Measurements from ENCODE around the gene ATP13A3.

Gene ATP13A3

DNA sequence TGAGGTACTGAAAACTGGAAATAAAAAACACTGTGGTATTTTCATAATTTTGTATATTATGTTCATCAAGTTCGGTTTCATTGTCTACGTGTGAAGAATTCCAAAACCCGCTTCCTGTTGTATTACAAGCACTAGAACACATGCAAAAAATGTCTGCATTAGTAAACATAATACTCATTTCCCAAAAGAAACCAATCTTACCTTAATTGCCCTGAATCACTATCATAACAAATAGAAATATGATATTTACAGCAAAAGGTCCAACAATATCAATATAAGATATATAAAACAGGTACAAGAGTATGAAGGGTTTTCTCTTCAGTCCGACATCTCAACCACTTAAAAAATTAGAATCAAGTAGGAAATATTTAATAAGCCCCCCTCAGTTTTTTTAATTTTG, 61.4 kb downstream of the ATP13A3 start:
- POLR2A ChIA-PET: no interaction called here

GRCh38 chr3:194424953-194425352, 61.8 kb downstream of the ATP13A3 start:
- TF ChIP-seq FOXA1 (IDR thresholded peaks at IDR 0.05) (no peak), FOXM1 (IDR thresholded peaks at IDR 0.05; ENCODE audit: borderline replicate concordance) (no peak), LEF1 (IDR thresholded peaks at IDR 0.05; ENCODE audit: borderline replicate concordance) (no peak), NFRKB (IDR thresholded peaks at IDR 0.05) (no peak), SP1 (IDR thresholded peaks at IDR 0.05) (no peak), BHLHE40 (IDR thresholded peaks at IDR 0.05; ENCODE audit: borderline replicate concordance) (no peak), PKNOX1 (IDR thresholded peaks at IDR 0.05) (no peak), ARNT (IDR thresholded peaks at IDR 0.05) (no peak), L3MBTL2 (conservative IDR thresholded peaks at IDR 0.05) (no peak), SUZ12 (IDR thresholded peaks at IDR 0.05) (no peak), ELF4 (IDR thresholded peaks at IDR 0.05) (no peak), CTBP1 (IDR thresholded peaks at IDR 0.05; ENCODE audit: borderline replicate concordance) (no peak), HDGF (IDR thresholded peaks at IDR 0.05; ENCODE audit: borderline replicate concordance) (no peak), FOXK2 (IDR thresholded peaks at IDR 0.05) (no peak), TARDBP (IDR thresholded peaks at IDR 0.05) (no peak), ZNF384 (IDR thresholded peaks at IDR 0.05) (no peak)
- ChIA-PET POLR2A (no interaction called here), CTCF (no interaction called here)
- DNase-seq (ENCODE audit: extremely low spot score): no peak

More for the DNA sequence above, 61.4 kb downstream of the ATP13A3 start:
- no peak for TF ChIP-seq L3MBTL2 (conservative IDR thresholded peaks at IDR 0.05)
- no peak for TF ChIP-seq TARDBP (IDR thresholded peaks at IDR 0.05)
- TF ChIP-seq CTBP1 (IDR thresholded peaks at IDR 0.05; ENCODE audit: borderline replicate concordance): no peak
- no peak for TF ChIP-seq HDGF (IDR thresholded peaks at IDR 0.05; ENCODE audit: borderline replicate concordance)
- TF ChIP-seq SUZ12 (IDR thresholded peaks at IDR 0.05): no peak
- TF ChIP-seq SP1 (IDR thresholded peaks at IDR 0.05): no peak
- TF ChIP-seq ELF4 (IDR thresholded peaks at IDR 0.05): no peak
- TF ChIP-seq ARNT (IDR thresholded peaks at IDR 0.05): no peak
- CTCF ChIA-PET: no interaction called here
- DNase-seq (ENCODE audit: extremely low spot score): no peak

GRCh38 chr3:194424373-194424772, 62.4 kb downstream of the ATP13A3 start:
- CTCF ChIA-PET: no interaction called here
- TF ChIP-seq FOXA1 (IDR thresholded peaks at IDR 0.05) (no peak), ELF4 (IDR thresholded peaks at IDR 0.05) (no peak), BHLHE40 (IDR thresholded peaks at IDR 0.05; ENCODE audit: borderline replicate concordance) (no peak), FOXM1 (IDR thresholded peaks at IDR 0.05; ENCODE audit: borderline replicate concordance) (no peak), SUZ12 (IDR thresholded peaks at IDR 0.05) (no peak), CTBP1 (IDR thresholded peaks at IDR 0.05; ENCODE audit: borderline replicate concordance) (no peak), SP1 (IDR thresholded peaks at IDR 0.05) (no peak), ZNF384 (IDR thresholded peaks at IDR 0.05) (no peak)
- POLR2A ChIA-PET: no interaction called here
- no peak for DNase-seq (ENCODE audit: extremely low spot score)

DNA sequence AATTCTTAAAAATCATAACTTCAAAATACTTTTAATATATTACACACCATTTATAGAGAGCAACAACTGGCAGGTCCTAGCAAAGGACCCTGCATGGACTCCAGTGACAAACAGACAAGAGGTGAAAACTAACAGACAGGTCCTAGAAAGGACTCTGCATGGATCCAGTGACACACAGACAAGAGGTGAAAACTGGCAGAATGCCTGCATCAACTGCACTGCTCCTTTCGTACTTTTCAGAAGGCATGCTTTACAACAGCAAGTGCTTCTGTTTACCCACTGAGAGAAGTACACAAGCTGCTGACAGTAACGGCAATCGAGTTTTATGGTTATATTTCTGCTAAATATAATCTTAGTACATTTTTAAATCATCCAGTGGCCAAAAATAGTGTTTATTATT, 63.5 kb downstream of the ATP13A3 start:
- DNase-seq (ENCODE audit: extremely low spot score): no peak
- POLR2A ChIA-PET: no interaction called here
- CTCF ChIA-PET: no interaction called here
- no peak for TF ChIP-seq SP1 (IDR thresholded peaks at IDR 0.05)
- no peak for TF ChIP-seq TARDBP (IDR thresholded peaks at IDR 0.05)
- TF ChIP-seq ZNF384 (IDR thresholded peaks at IDR 0.05): no peak
- TF ChIP-seq CTBP1 (IDR thresholded peaks at IDR 0.05; ENCODE audit: borderline replicate concordance): no peak
- no peak for TF ChIP-seq FOXA1 (IDR thresholded peaks at IDR 0.05)

- TF ChIP-seq ELF4 (IDR thresholded peaks at IDR 0.05): no peak
- no peak for TF ChIP-seq SUZ12 (IDR thresholded peaks at IDR 0.05)
- no peak for TF ChIP-seq FOXM1 (IDR thresholded peaks at IDR 0.05; ENCODE audit: borderline replicate concordance)
- no peak for TF ChIP-seq FOXK2 (IDR thresholded peaks at IDR 0.05)
- no peak for TF ChIP-seq LEF1 (IDR thresholded peaks at IDR 0.05; ENCODE audit: borderline replicate concordance)
- no peak for TF ChIP-seq BHLHE40 (IDR thresholded peaks at IDR 0.05; ENCODE audit: borderline replicate concordance)
- TF ChIP-seq SP1 (IDR thresholded peaks at IDR 0.05): no peak
- TF ChIP-seq ARNT (IDR thresholded peaks at IDR 0.05): no peak
- TF ChIP-seq TARDBP (IDR thresholded peaks at IDR 0.05): no peak
- no peak for TF ChIP-seq CTBP1 (IDR thresholded peaks at IDR 0.05; ENCODE audit: borderline replicate concordance)
- TF ChIP-seq HDGF (IDR thresholded peaks at IDR 0.05; ENCODE audit: borderline replicate concordance): no peak
- no peak for TF ChIP-seq FOXA1 (IDR thresholded peaks at IDR 0.05)
- no peak for TF ChIP-seq PKNOX1 (IDR thresholded peaks at IDR 0.05)
- no peak for TF ChIP-seq NFRKB (IDR thresholded peaks at IDR 0.05)
- no peak for TF ChIP-seq ZNF384 (IDR thresholded peaks at IDR 0.05)
- no peak for TF ChIP-seq L3MBTL2 (conservative IDR thresholded peaks at IDR 0.05)
- DNase-seq (ENCODE audit: extremely low spot score): no peak
- POLR2A ChIA-PET: no interaction called here
- CTCF ChIA-PET: no interaction called here
Measured at GRCh38 chr3:194422188-194422587, 64.6 kb downstream of the ATP13A3 start.

DNA sequence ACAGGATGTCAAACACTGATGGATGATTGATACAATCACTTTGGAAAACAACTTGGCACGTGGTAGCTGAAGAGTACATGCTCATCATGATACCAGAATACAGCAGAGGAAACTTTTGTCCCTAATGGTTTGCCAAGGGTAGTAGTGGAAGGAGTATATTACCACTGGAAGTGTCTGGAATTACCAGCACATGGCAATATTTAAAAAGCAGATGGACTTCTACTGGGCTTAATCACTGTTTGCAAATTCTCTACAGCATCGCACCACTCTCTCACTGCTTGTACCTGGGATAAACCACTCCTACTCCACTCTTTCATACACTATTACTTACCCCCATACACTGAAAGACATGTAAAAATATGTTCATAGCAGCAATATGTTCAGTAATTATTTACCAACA, 68.1 kb downstream of the ATP13A3 start:
- CTCF ChIA-PET: no interaction called here
- DNase-seq (ENCODE audit: extremely low spot score): no peak
- TF ChIP-seq SP1 (IDR thresholded peaks at IDR 0.05) (no peak), ELF4 (IDR thresholded peaks at IDR 0.05) (no peak), TARDBP (IDR thresholded peaks at IDR 0.05) (no peak), CTBP1 (IDR thresholded peaks at IDR 0.05; ENCODE audit: borderline replicate concordance) (no peak), LEF1 (IDR thresholded peaks at IDR 0.05; ENCODE audit: borderline replicate concordance) (no peak), FOXA1 (IDR thresholded peaks at IDR 0.05) (no peak), ZNF384 (IDR thresholded peaks at IDR 0.05) (no peak), SUZ12 (IDR thresholded peaks at IDR 0.05) (no peak), ARNT (IDR thresholded peaks at IDR 0.05) (no peak), FOXK2 (IDR thresholded peaks at IDR 0.05) (no peak), FOXM1 (IDR thresholded peaks at IDR 0.05; ENCODE audit: borderline replicate concordance) (no peak), PKNOX1 (IDR thresholded peaks at IDR 0.05) (no peak), HDGF (IDR thresholded peaks at IDR 0.05; ENCODE audit: borderline replicate concordance) (no peak), L3MBTL2 (conservative IDR thresholded peaks at IDR 0.05) (no peak), NFRKB (IDR thresholded peaks at IDR 0.05) (no peak)
- POLR2A ChIA-PET: no interaction called here

Data from HEK293T (cell line).